ENCODE data around the gene ZNF334. TPM values are rescaled to one million over a fixed set of nuclear protein-coding genes. Genes with fewer than 3 reads are reported as not detected.

The ZNF334 gene
- total RNA-seq, 4 donors from 2014 or later, result 0.38 to 0.76 (median 0.58) TPM

GRCh38 chr20:46558511-46558959 lies 45.2 kb upstream of the ZNF334 start:
- no peak overlapping the region for H3K4me3 ChIP-seq (ENCODE audit: low read depth, poor library complexity, severe bottlenecking)
- no peak for TF ChIP-seq CTCF (IDR thresholded peaks at IDR 0.05)
- no peak for TF ChIP-seq POLR2A (IDR thresholded peaks at IDR 0.05)
- intact Hi-C loops (cut with DNase I; ENCODE audit: low total_unique reads), result no loop called here
- WGBS, 2 donors, result 26 to 36% methylated on average over 5 of the region's 5 CpGs
- DNase-seq (ENCODE audit: low spot score in 2 of 2), result peak in 1 of 2 donors; percentile 25

GRCh38 chr20:46557231-46557956 lies 44.0 kb upstream of the ZNF334 start:
- 66 to 73% methylated on average over 8 of the region's 8 CpGs for WGBS, 2 donors
- TF ChIP-seq CTCF (IDR thresholded peaks at IDR 0.05) (no peak), POLR2A (IDR thresholded peaks at IDR 0.05) (no peak)
- intact Hi-C loops (cut with DNase I; ENCODE audit: low total_unique reads), result no loop called here
- H3K4me3 ChIP-seq (ENCODE audit: low read depth, poor library complexity, severe bottlenecking), result no peak overlapping the region
- peak in 1 of 2 donors; percentile 52 for DNase-seq (ENCODE audit: low spot score in 2 of 2)

GRCh38 chr20:46555370-46555956 lies 42.1 kb upstream of the ZNF334 start:
- no peak overlapping the region for H3K4me3 ChIP-seq (ENCODE audit: low read depth, poor library complexity, severe bottlenecking)
- WGBS, 2 donors, result 84 to 90% methylated on average over 4 of the region's 4 CpGs
- DNase-seq (ENCODE audit: low spot score in 2 of 2), result peak in 1 of 2 donors; percentile 18
- TF ChIP-seq CTCF (IDR thresholded peaks at IDR 0.05), result no peak
- no peak for TF ChIP-seq POLR2A (IDR thresholded peaks at IDR 0.05)
- intact Hi-C loops (cut with DNase I; ENCODE audit: low total_unique reads), result no loop called here

DNA sequence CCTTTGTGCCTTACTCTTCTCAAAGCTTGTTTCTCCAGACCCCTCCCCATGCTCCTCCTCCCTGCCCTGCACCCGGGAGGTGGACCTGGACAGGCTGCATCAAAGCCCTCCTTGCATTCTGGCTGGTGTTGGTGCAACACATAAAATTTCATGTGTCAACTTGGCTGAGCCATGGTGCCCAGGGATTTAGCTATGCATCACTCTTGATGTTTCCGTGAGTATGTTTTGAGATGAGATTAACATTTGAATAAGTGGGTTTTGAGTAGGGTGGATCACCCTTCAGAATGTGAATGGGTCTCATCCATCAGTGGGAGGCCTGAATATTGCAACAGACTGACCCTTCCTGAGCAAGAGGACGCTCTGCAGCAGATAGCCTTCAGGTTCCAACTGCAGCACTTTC lies 41.5 kb upstream of the ZNF334 start:
- no peak overlapping the region for H3K4me3 ChIP-seq (ENCODE audit: low read depth, poor library complexity, severe bottlenecking)
- intact Hi-C loops (cut with DNase I; ENCODE audit: low total_unique reads), result no loop called here
- peak in 1 of 2 donors; percentile 46 for DNase-seq (ENCODE audit: low spot score in 2 of 2)
- WGBS, 2 donors, result 52 to 66% methylated on average over 3 of the region's 3 CpGs
- TF ChIP-seq POLR2A (IDR thresholded peaks at IDR 0.05), result no peak

DNA sequence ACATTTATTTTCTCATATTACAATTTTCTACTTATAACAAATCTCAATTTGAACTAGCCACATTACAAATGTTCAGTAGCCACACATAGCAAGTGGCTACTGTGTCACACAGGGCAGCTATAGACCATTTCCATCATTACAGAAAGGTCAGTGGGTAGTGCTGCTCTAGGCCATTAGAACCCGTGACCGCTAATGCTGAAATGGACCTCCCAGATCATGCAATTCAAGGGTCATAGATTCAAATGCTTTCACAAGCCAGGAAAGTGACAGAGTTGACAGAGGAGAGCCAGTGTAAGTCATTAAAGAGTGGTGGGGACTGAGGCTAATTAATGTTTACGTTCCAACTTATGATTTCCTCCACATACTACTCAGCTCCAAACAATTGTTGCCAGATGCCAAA lies 40.6 kb upstream of the ZNF334 start:
- 77 to 88% methylated on average over 3 of the region's 3 CpGs for WGBS, 2 donors
- DNase-seq (ENCODE audit: low spot score in 2 of 2), result peak in 1 of 2 donors; percentile 4
- TF ChIP-seq CTCF (IDR thresholded peaks at IDR 0.05) (no peak), POLR2A (IDR thresholded peaks at IDR 0.05) (no peak)
- no peak overlapping the region for H3K4me3 ChIP-seq (ENCODE audit: low read depth, poor library complexity, severe bottlenecking)
- intact Hi-C loops (cut with DNase I; ENCODE audit: low total_unique reads), result no loop called here
